Chondrocyte (in vitro differentiated cells): ENCODE data around the gene GPBAR1. TPM values are rescaled to one million over a fixed set of nuclear protein-coding genes. Genes with fewer than 3 reads are reported as not detected.
"Not testable (repeated sequence)": the region's sequence is repeated elsewhere in the genome, so short reads cannot be mapped to it uniquely, and the experiment has no call there.

Experiments used
- DNase-seq: peaks from one replicate; pipeline ENCODE4 v3.0.0; 2021; ENCODE audit warnings: mixed read lengths, low spot score
- H3K27ac Mint-ChIP-seq: one replicate; pipeline ENCODE4 v1.8.0; 2021; ENCODE audit warnings: mild to moderate bottlenecking, moderate library complexity, mixed read lengths; ENCODE audit not compliant: unreplicated experiment
- H3K27me3 Mint-ChIP-seq: 2 replicates; pipeline ENCODE4 v1.8.0; 2021; ENCODE audit warnings: low read depth, mixed read lengths
- H3K36me3 Mint-ChIP-seq: 2 replicates; pipeline ENCODE4 v1.8.0; 2021; ENCODE audit warnings: low read depth, mixed read lengths
- H3K4me1 Mint-ChIP-seq: 2 replicates; pipeline ENCODE4 v1.8.0; 2021; ENCODE audit warnings: low read depth, mild to moderate bottlenecking, mixed read lengths
- H3K4me3 Mint-ChIP-seq: one replicate; pipeline ENCODE4 v1.8.0; 2021; ENCODE audit warnings: mild to moderate bottlenecking, moderate library complexity, mixed read lengths; ENCODE audit not compliant: unreplicated experiment
- H3K9me3 Mint-ChIP-seq: 2 replicates; pipeline ENCODE4 v1.8.0; 2021; ENCODE audit warnings: low read depth, mixed read lengths
- total RNA-seq: library from RNA; stranded (reverse); gene quantifications from 3 replicates; pipeline ENCODE4 v1.2.1, GENCODE V29; 2021
- TF ChIP-seq, protein P1 (sequence below): fragments of 200-600 bp; sonication (generic); IDR thresholded peaks from 2 replicates; pipeline ENCODE4 v1.5.0; 2021; ENCODE audit warnings: antibody characterized with exemption, mild to moderate bottlenecking, moderate library complexity

GPBAR1 gene
- total RNA-seq, 1 donor from 2014 or later: 0.10 TPM

- Mint-ChIP-seq H3K27me3 (no peaks in the 10 kb centered on the region), H3K27ac (no peak overlapping the region), H3K4me1 (peaks cover 12% of the 10 kb centered on the region), H3K4me3 (no peak overlapping the region), H3K9me3 (no peaks in the 10 kb centered on the region), H3K36me3 (no peaks in the 10 kb centered on the region)
- DNase-seq: no peak
- TF ChIP-seq, protein P1, sequence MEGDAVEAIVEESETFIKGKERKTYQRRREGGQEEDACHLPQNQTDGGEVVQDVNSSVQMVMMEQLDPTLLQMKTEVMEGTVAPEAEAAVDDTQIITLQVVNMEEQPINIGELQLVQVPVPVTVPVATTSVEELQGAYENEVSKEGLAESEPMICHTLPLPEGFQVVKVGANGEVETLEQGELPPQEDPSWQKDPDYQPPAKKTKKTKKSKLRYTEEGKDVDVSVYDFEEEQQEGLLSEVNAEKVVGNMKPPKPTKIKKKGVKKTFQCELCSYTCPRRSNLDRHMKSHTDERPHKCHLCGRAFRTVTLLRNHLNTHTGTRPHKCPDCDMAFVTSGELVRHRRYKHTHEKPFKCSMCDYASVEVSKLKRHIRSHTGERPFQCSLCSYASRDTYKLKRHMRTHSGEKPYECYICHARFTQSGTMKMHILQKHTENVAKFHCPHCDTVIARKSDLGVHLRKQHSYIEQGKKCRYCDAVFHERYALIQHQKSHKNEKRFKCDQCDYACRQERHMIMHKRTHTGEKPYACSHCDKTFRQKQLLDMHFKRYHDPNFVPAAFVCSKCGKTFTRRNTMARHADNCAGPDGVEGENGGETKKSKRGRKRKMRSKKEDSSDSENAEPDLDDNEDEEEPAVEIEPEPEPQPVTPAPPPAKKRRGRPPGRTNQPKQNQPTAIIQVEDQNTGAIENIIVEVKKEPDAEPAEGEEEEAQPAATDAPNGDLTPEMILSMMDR: peak; percentile 95
These were observed 40.5 kb downstream of the GPBAR1 start for GRCh38 chr2:218301176-218301819.

DNA sequence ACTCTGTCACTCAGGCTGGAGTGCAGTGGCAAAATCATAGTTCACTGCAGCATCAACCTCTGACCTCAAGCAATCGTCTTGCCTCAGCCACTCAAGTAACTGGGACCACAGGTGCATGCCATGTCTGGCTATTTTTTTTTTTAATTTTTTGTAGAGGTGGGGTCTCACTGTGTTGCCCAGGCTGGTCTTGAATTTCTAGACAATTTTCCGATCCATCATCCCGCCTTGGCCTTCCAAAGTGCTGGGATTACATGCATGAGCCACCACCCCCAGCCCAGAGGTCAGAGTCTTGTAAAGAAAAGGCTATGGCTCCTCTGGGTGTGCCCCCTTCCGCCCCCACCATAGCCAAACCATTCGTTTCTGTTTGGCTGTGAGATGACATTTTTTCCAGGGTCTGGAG, 44.6 kb downstream of the GPBAR1 start:
- H3K27ac Mint-ChIP-seq: no peak overlapping the region
- H3K4me3 Mint-ChIP-seq: no peak overlapping the region
- peaks cover 12% of the 10 kb centered on the region for H3K4me1 Mint-ChIP-seq
- no peak for DNase-seq
- no peaks in the 10 kb centered on the region for H3K36me3 Mint-ChIP-seq
- TF ChIP-seq, protein P1: no peak
- H3K9me3 Mint-ChIP-seq: no peaks in the 10 kb centered on the region
- peaks cover 3% of the 10 kb centered on the region for H3K27me3 Mint-ChIP-seq

- H3K27ac Mint-ChIP-seq: no peak overlapping the region
- TF ChIP-seq, protein P1: no peak
- H3K36me3 Mint-ChIP-seq: no peaks in the 10 kb centered on the region
- peaks cover 9% of the 10 kb centered on the region for H3K4me1 Mint-ChIP-seq
- no peaks in the 10 kb centered on the region for H3K9me3 Mint-ChIP-seq
- H3K4me3 Mint-ChIP-seq: no peak overlapping the region
- peaks cover 3% of the 10 kb centered on the region for H3K27me3 Mint-ChIP-seq
- DNase-seq: no peak
These were observed 45.5 kb downstream of the GPBAR1 start for GRCh38 chr2:218306184-218306920.

DNA sequence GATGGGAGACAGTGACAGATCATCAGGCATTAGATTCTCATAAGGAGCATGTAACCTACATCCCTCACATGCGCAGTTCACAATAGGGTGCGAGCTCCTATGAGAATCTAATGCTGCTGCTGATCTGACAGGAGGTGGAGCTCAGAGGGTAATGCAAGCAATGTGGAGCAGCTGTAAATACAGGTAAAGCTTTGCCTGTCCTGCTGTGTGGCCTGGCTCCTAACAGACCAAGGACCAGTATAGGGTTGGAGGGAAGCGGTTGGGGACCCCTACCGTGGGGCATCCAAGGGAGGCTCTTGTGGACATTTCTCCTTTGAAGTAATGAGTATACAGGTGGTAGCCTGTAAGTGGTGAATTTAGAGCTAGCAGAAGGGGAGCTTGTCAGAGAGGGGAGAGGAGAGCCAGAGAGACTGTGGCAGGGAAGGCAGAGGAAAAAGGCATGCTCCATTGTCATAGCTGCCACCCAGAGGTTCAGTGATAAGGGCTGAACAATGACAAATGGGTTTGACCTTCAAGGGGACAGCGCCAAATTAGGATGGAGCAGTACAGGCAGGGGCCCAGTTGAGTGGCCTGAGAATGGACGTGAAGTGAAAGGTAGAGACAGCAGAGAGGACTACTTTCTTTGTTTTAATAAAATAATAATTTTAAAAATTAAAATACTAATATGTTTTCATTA, 46.7 kb downstream of the GPBAR1 start:
- peaks cover 3% of the 10 kb centered on the region for H3K27me3 Mint-ChIP-seq
- DNase-seq: no peak
- H3K36me3 Mint-ChIP-seq: no peaks in the 10 kb centered on the region
- TF ChIP-seq, protein P1: no peak
- peaks cover 7% of the 10 kb centered on the region for H3K4me1 Mint-ChIP-seq
- no peak overlapping the region for H3K27ac Mint-ChIP-seq
- no peaks in the 10 kb centered on the region for H3K9me3 Mint-ChIP-seq
- H3K4me3 Mint-ChIP-seq: no peak overlapping the region

DNA sequence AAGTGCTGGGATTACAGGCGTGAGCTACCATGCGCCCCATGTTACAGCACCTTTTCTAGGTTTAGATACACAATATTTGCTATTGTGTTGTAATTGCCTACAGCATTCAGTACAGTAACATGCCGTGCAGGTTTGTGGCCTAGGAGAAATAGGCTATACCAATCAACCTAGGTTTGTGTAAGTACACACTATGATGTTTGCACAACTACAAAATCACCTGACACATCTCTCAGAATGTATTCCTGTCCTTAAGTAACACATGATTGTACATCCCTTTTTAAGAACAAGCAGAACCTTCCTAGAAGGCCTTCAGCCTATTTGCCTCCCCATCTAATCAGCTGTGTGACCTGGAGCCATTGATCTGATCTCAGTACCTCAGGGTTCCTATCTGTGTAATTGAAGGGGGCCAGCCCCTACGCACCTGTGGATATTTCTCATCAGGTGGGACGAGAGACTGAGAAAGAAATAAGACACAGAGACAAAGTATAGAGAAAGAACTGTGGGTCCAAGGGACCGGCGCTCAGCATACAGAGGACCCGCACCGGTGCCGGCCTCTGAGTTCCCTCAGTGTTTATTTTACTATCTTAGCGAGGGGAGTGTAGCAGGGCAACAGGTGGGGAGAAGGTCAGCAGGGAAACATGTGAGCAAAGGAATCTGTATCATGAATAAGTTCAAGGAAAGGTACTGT, 50.2 kb downstream of the GPBAR1 start:
- peaks cover 3% of the 10 kb centered on the region for H3K27me3 Mint-ChIP-seq
- no peak overlapping the region for H3K4me3 Mint-ChIP-seq
- H3K27ac Mint-ChIP-seq: no peak overlapping the region
- DNase-seq: no peak
- no peaks in the 10 kb centered on the region for H3K9me3 Mint-ChIP-seq
- no peaks in the 10 kb centered on the region for H3K36me3 Mint-ChIP-seq
- TF ChIP-seq, protein P1: no peak
- H3K4me1 Mint-ChIP-seq: peaks cover 1% of the 10 kb centered on the region

DNA sequence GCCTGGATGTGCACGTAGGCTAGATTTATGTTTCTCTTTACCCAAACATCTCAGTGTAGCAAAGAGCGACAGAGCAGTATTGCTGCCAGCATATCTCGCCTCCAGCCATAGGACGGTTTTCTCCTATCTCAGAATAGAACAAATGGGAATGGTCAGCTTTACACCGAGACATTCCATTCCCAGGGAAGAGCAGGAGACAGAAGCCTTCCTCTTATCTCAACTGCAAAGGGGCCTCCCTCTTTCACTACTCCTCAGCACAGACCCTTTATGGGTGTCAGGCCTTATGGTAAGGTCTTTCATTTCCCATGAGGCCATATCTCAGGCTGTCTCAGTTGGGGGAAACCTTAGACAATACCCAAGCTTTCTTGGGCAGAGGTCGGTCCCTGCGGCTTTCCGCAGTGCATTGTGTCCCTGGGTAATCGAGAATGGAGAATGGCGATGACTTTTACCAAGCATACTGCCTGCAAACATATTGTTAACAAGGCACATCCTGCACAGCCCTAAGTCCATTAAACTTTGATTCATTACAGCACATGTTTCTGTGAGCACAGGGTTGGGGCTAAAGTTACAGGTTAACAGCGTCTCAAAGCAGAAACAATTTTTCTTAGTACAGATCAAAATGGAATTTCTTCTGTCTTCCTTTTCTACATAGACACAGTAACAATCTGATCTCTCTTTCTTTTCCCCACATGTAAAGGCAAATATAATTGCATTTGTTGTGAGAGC, 50.9 kb downstream of the GPBAR1 start:
- H3K4me3 Mint-ChIP-seq, DNase-seq, H3K36me3 Mint-ChIP-seq, H3K4me1 Mint-ChIP-seq, H3K27ac Mint-ChIP-seq, H3K9me3 Mint-ChIP-seq, H3K27me3 Mint-ChIP-seq: not testable (repeated sequence)
